Adrenal gland (tissue), 5 donors: ENCODE results near the gene ANO2.

Experiments
- POLR2A ChIP-seq, 2 donors: fragments of 450-650 bp; IDR thresholded peaks; one replicate each; pipeline ENCODE4 v1.6.1; 2017; ENCODE audit warnings: antibody characterized with exemption in 2 of 2, mild to moderate bottlenecking in 2 of 2, moderate library complexity in 1 of 2
- TF ChIP-seq, protein P1 (sequence below), 6 experiments: fragments of 450-650 bp in 4 of 6; fragments of 200-600 bp in 2 of 6; sonication (generic) in 1 of 6; IDR thresholded peaks; 1 replicate in 5 of 6; 2 replicates in 1 of 6; pipeline versions ENCODE4 v1.5.1 to v1.8.0; 2016 to 2021; ENCODE audit warnings: antibody characterized with exemption in 6 of 6, mild to moderate bottlenecking in 2 of 6, moderate library complexity in 1 of 6
- donor health status: DM: no; HTN: no; CAD: no.

DNA sequence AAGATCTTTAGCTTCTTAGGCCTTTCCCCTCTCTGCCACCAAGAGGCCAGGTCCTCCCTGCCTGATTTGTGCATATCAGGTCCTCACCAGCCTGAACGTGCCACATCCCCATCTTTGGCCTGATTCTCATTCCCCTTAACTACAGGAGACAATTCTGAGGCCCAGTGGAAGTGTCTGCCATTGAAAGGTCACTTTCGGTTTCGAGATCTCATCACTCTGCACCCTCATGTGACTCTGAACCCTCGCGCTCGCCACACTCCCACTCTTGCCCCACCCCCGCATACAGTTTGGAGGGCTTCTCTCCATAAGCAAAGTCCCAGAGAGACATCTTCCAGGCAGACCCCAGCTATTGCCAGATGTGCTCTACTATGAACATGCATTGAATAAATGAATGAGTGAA lies 324.2 kb downstream of the ANO2 start:
- TF ChIP-seq, protein P1, sequence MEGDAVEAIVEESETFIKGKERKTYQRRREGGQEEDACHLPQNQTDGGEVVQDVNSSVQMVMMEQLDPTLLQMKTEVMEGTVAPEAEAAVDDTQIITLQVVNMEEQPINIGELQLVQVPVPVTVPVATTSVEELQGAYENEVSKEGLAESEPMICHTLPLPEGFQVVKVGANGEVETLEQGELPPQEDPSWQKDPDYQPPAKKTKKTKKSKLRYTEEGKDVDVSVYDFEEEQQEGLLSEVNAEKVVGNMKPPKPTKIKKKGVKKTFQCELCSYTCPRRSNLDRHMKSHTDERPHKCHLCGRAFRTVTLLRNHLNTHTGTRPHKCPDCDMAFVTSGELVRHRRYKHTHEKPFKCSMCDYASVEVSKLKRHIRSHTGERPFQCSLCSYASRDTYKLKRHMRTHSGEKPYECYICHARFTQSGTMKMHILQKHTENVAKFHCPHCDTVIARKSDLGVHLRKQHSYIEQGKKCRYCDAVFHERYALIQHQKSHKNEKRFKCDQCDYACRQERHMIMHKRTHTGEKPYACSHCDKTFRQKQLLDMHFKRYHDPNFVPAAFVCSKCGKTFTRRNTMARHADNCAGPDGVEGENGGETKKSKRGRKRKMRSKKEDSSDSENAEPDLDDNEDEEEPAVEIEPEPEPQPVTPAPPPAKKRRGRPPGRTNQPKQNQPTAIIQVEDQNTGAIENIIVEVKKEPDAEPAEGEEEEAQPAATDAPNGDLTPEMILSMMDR (IDR thresholded peaks at IDR 0.05): no peak
- TF ChIP-seq POLR2A (IDR thresholded peaks at IDR 0.05): no peak
